HG03457 (cell line): Measurements from ENCODE around the gene ANGPT4.
"Not testable (repeated sequence)": the region's sequence is repeated elsewhere in the genome, so short reads cannot be mapped to it uniquely, and the experiment has no call there.

Source experiments
- ATAC-seq: cut with Tn5 transposase; IDR thresholded peaks from one replicate; pipeline ENCODE4 v1.9.1; 2021; ENCODE audit warnings: moderate number of reproducible peaks; ENCODE audit not compliant: unreplicated experiment

The ANGPT4 gene

GRCh38 chr20:906703-907270 lies 9.3 kb downstream of the ANGPT4 start:
- no peak for ATAC-seq

- no peak for ATAC-seq
Measured at GRCh38 chr20:906001-906520, 10.1 kb downstream of the ANGPT4 start.

- ATAC-seq, result no peak
Measured at GRCh38 chr20:905396-905961, 10.7 kb downstream of the ANGPT4 start.

GRCh38 chr20:904039-904545 lies 12.0 kb downstream of the ANGPT4 start:
- ATAC-seq, result no peak

- ATAC-seq, result not testable (repeated sequence)
Measured at GRCh38 chr20:897436-897835, 18.7 kb downstream of the ANGPT4 start.

- ATAC-seq, result no peak
Measured at GRCh38 chr20:896501-897025, 19.6 kb downstream of the ANGPT4 start.

- ATAC-seq, result not testable (repeated sequence)
Measured at GRCh38 chr20:892371-892770, 23.8 kb downstream of the ANGPT4 start.

- no peak for ATAC-seq
Measured at GRCh38 chr20:891706-892080, 24.4 kb downstream of the ANGPT4 start.

GRCh38 chr20:891058-891705 lies 25.0 kb downstream of the ANGPT4 start:
- ATAC-seq, result no peak

GRCh38 chr20:890666-891057 lies 25.5 kb downstream of the ANGPT4 start:
- ATAC-seq, result no peak

- no peak for ATAC-seq
Measured at GRCh38 chr20:889932-890463, 26.1 kb downstream of the ANGPT4 start.

- no peak for ATAC-seq
Measured at GRCh38 chr20:889106-889505, 27.0 kb downstream of the ANGPT4 start.

- no peak for ATAC-seq
Measured at GRCh38 chr20:888057-888456, 28.1 kb downstream of the ANGPT4 start.

- ATAC-seq, result no peak
Measured at GRCh38 chr20:887137-887536, 29.0 kb downstream of the ANGPT4 start.

GRCh38 chr20:884983-885952 lies 30.9 kb downstream of the ANGPT4 start:
- no peak for ATAC-seq

- no peak for ATAC-seq
Measured at GRCh38 chr20:881783-882144, 34.4 kb downstream of the ANGPT4 start.

- ATAC-seq, result no peak
Measured at GRCh38 chr20:881051-881782, 34.9 kb downstream of the ANGPT4 start.

- no peak for ATAC-seq
Measured at GRCh38 chr20:879626-880025, 36.5 kb downstream of the ANGPT4 start.

GRCh38 chr20:878511-879307 lies 37.4 kb downstream of the ANGPT4 start:
- no peak for ATAC-seq
